Glutamatergic neuron (in vitro differentiated cells): Measurements from ENCODE around the gene VCAN. TPM values are rescaled to one million over a fixed set of nuclear protein-coding genes. Genes with fewer than 3 reads are reported as not detected.

Source experiments
- DNase-seq: peaks from one replicate; pipeline ENCODE4 v3.0.0; 2022
- H3K27ac Mint-ChIP-seq: one replicate; pipeline ENCODE4 v1.8.0; 2020; ENCODE audit warnings: mild to moderate bottlenecking, mixed read lengths, inconsistent platforms; ENCODE audit not compliant: unreplicated experiment
- H3K27me3 Mint-ChIP-seq: one replicate; pipeline ENCODE4 v1.8.0; 2020; ENCODE audit warnings: mild to moderate bottlenecking, moderate library complexity, mixed read lengths, inconsistent platforms; ENCODE audit not compliant: unreplicated experiment
- H3K36me3 Mint-ChIP-seq: one replicate; pipeline ENCODE4 v1.8.0; 2020; ENCODE audit warnings: mild to moderate bottlenecking, mixed read lengths, inconsistent platforms; ENCODE audit not compliant: unreplicated experiment
- H3K4me1 Mint-ChIP-seq: one replicate; pipeline ENCODE4 v1.8.0; 2020; ENCODE audit warnings: mild to moderate bottlenecking, low read depth, mixed read lengths, inconsistent platforms; ENCODE audit not compliant: unreplicated experiment
- H3K4me3 Mint-ChIP-seq: one replicate; pipeline ENCODE4 v1.8.0; 2020; ENCODE audit warnings: mild to moderate bottlenecking, mixed read lengths, inconsistent platforms; ENCODE audit not compliant: unreplicated experiment
- H3K9me3 Mint-ChIP-seq: one replicate; pipeline ENCODE4 v1.8.0; 2020; ENCODE audit warnings: mild to moderate bottlenecking, moderate library complexity, mixed read lengths, inconsistent platforms; ENCODE audit not compliant: unreplicated experiment
- total RNA-seq: library from RNA; stranded (reverse); fragmentation: NEBNext Ultra II Directional; extraction: Animal tissue kit (Norgen Biotek cat#: 25700); gene quantifications from one replicate; pipeline ENCODE4 v1.2.1, GENCODE V29; 2021; ENCODE audit not compliant: unreplicated experiment
- TF ChIP-seq, protein P1 (sequence below): fragments of 200-600 bp; sonication (generic); IDR thresholded peaks from one replicate; pipeline ENCODE4 v1.5.0; 2021; ENCODE audit not compliant: partially characterized antibody, unreplicated experiment

Gene VCAN
- total RNA-seq, 1 donor from 2014 or later: 152 TPM

DNA sequence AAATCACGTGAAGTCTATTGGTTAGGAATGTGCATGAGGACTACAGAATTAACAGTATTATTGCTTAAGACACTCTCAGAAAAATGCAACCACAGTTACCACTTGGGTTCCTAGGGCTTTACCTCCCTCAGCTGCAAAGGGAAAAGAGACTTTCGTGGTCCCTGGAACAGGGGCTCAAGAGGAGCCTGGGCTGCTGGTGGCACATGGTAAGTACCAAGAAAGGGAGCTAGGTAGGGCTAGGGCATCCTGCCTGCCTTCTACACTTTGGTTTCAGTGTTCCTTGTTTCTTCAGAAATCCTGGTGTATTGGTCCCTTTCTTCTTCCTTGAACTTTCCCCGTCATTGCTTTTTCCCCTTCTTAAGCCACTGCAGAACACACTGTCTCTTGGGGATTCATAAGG, 7.3 kb upstream of the VCAN start:
- Mint-ChIP-seq H3K4me1 (peaks cover 7% of the 10 kb centered on the region), H3K4me3 (no peak overlapping the region)

DNA sequence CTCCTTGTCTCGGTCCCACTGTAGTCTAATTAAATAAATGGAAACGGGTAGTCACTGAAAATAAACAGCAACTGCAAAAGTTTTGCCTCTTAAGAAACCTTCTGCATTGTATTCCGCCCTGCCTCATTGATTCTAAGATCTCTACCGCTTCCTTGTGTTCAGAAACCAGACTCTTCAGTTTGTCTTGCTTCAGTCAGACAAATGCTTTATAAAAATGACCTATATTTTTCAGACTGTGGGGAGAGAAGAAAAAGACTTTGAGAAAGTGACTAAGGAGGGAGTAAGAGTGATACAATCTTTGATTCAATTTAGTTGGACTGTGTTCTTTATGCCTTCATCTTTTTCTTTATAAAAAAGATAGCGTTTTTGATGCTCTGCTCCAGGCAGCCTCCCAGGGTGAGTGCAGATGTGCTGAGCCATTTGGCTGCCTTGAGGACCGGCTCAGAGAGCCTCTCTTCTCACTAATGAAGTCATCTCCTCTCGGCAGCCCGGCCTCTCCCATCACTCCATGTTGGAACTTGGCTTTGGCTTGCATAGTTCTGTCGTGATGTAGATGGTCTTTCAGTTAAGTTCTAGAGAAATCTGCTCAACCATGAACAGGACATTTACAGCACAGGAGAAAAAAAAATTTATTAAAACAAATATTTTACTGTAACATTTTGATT, 4.0 kb upstream of the VCAN start:
- Mint-ChIP-seq H3K4me3 (no peak overlapping the region), H3K27ac (peak overlapping the region; percentile 16), H3K4me1 (peaks cover 9% of the 10 kb centered on the region), H3K36me3 (no peaks in the 10 kb centered on the region), H3K9me3 (peaks cover 10% of the 10 kb centered on the region), H3K27me3 (peaks cover 5% of the 10 kb centered on the region)
- TF ChIP-seq, protein P1, sequence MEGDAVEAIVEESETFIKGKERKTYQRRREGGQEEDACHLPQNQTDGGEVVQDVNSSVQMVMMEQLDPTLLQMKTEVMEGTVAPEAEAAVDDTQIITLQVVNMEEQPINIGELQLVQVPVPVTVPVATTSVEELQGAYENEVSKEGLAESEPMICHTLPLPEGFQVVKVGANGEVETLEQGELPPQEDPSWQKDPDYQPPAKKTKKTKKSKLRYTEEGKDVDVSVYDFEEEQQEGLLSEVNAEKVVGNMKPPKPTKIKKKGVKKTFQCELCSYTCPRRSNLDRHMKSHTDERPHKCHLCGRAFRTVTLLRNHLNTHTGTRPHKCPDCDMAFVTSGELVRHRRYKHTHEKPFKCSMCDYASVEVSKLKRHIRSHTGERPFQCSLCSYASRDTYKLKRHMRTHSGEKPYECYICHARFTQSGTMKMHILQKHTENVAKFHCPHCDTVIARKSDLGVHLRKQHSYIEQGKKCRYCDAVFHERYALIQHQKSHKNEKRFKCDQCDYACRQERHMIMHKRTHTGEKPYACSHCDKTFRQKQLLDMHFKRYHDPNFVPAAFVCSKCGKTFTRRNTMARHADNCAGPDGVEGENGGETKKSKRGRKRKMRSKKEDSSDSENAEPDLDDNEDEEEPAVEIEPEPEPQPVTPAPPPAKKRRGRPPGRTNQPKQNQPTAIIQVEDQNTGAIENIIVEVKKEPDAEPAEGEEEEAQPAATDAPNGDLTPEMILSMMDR: no peak
- DNase-seq: peak; percentile 18

More for the DNA sequence above, 7.3 kb upstream of the VCAN start:
- Mint-ChIP-seq H3K27ac (no peak overlapping the region), H3K36me3 (no peaks in the 10 kb centered on the region), H3K9me3 (no peaks in the 10 kb centered on the region), H3K27me3 (no peaks in the 10 kb centered on the region)
- DNase-seq: no peak
- TF ChIP-seq, protein P1: no peak

DNA sequence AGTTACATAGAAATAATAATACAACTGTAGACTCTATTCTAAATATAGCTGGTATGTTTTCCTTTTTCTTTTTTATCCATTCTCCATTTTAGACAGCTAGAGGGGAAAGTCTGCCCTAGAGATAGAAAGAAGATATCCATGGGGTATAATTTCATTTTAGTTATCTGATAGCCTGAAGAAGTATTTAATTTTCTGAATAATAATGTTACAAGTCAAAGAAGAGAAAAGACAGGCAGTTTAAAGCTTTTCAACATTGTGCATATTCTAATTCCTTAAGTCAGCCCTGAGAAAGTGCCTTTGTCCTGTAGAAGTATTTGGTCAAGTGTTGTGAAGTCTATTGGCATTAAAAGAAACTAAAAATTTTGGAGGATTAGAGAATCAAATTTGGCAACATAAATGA, 2.5 kb upstream of the VCAN start:
- Mint-ChIP-seq H3K36me3 (no peaks in the 10 kb centered on the region), H3K27ac (no peak overlapping the region), H3K4me3 (no peak overlapping the region), H3K27me3 (peaks cover 12% of the 10 kb centered on the region), H3K9me3 (peaks cover 14% of the 10 kb centered on the region), H3K4me1 (peaks cover 9% of the 10 kb centered on the region)
- DNase-seq: no peak
- TF ChIP-seq, protein P1: no peak

DNA sequence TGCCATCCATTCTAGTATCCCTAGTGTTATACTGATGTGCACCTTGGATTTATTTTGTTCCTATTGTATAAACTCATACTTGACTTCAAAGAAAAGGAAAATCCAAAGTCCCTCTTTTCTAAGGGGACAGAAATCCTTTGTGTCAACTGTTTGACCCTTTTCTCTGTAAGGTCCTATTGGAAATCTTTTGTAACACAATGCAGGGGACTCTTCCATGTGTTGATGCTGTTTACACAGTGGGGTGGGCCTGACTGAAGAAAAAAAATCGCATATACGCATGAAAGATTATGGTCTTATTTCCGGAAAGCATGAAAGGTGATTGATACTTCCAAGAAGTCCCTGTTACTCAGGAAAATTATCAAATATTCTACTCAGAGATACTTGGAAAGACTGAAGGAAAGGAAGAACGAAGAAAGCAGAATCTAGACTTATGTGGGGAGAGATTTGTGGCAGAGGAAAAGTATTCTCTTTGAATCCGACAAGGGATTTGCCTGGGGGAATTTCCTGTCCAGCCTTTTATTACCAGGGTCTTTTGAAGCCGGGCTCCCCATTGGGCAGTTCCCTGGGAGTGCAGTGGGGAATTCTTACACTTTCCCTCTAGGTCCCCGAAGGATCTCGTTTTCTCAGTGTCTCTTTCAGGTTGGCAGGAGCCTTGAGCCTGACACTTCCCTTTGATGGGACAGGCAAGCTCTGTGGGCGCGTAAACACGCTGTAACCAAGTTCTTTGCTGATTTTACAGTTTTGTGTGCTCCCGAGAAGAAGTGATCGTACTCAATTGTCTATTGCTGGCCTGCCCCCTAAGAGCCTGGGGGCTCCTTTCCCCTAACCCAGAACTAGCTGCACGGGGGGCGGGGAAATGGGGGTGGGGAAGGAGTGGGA, 779 bp upstream of the VCAN start:
- peak; percentile 12 for DNase-seq
- peak overlapping the region; percentile 99 for H3K4me3 Mint-ChIP-seq
- H3K9me3 Mint-ChIP-seq: peaks cover 14% of the 10 kb centered on the region
- peaks cover 15% of the 10 kb centered on the region for H3K27me3 Mint-ChIP-seq
- no peaks in the 10 kb centered on the region for H3K36me3 Mint-ChIP-seq
- no peak overlapping the region for H3K27ac Mint-ChIP-seq
- H3K4me1 Mint-ChIP-seq: peaks cover 16% of the 10 kb centered on the region
- TF ChIP-seq, protein P1: no peak

DNA sequence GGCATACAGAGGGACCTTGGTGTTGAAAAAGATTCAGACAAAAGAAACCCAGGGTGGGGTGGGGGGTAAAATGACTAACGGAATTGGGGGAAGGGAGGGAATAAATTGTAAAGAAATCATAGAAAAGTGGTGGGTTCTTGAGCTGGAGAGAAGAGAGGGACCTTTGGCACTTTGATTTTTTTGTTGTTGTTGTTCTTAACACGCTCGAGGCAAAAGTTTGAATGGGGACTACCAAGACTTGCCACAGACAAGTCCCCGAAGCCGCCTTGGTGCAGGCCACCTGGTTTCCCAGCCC, 616 bp downstream of the VCAN start:
- peaks cover 15% of the 10 kb centered on the region for H3K27me3 Mint-ChIP-seq
- TF ChIP-seq, protein P1: no peak
- no peak for DNase-seq

More for the DNA sequence above, 616 bp downstream of the VCAN start:
- peak overlapping the region; percentile 94 for H3K27ac Mint-ChIP-seq
- H3K36me3 Mint-ChIP-seq: no peaks in the 10 kb centered on the region
- H3K4me1 Mint-ChIP-seq: peaks cover 19% of the 10 kb centered on the region
- H3K4me3 Mint-ChIP-seq: peak overlapping the region; percentile 99
- H3K9me3 Mint-ChIP-seq: peaks cover 14% of the 10 kb centered on the region
